Purkinje cell (primary cell): ENCODE data around the gene OTOL1. TPM values are rescaled to one million over a fixed set of nuclear protein-coding genes. Genes with fewer than 3 reads are reported as not detected.

Source experiments
- polyA plus RNA-seq: library from polyadenylated mRNA; unstranded; fragments of >200 nt; fragmentation: Nextera tagmentation; gene quantifications from 2 replicates; pipeline ENCODE4 v1.2.1, GENCODE V29; 2014

OTOL1 gene
- not detected in 2 replicates for polyA plus RNA-seq

GRCh38 chr3:161496508-161496907, at the start of gene OTOL1:
Gene OTOL1 (plus strand): TSS chr3:161496808. CDS start chr3:161496808, 0 bp downstream.

Other genes starting within 250 kb of the OTOL1 start
- 5.9 and 9.5 TPM in 2 replicates for gene SPTSSB, start 125.3 kb upstream of the OTOL1 start, polyA plus RNA-seq